HEK293 (cell line): ENCODE results near the gene CACNA1S.

ENCODE experiments used
- CTCF ChIP-seq: fragments of 450-650 bp; formaldehyde crosslinking; IDR thresholded peaks from 2 replicates; pipeline ENCODE4 v1.5.1; 2016; ENCODE audit warnings: missing biosample characterization, missing genetic modification characterization
- FEZF1 ChIP-seq: fragments of 450-650 bp; formaldehyde crosslinking; IDR thresholded peaks from 2 replicates; pipeline ENCODE4 v1.5.1; 2016; ENCODE audit warnings: missing biosample characterization, missing genetic modification characterization
- HIC1 ChIP-seq: fragments of 450-650 bp; formaldehyde crosslinking; IDR thresholded peaks from 2 replicates; pipeline ENCODE4 v1.5.1; 2016; ENCODE audit warnings: missing biosample characterization, missing genetic modification characterization
- YY1 ChIP-seq: fragments of 450-650 bp; formaldehyde crosslinking; IDR thresholded peaks from 2 replicates; pipeline ENCODE4 v1.5.1; 2018; ENCODE audit warnings: missing biosample characterization, missing genetic modification characterization
- ZNF140 ChIP-seq: fragments of 450-650 bp; formaldehyde crosslinking; IDR thresholded peaks from 2 replicates; pipeline ENCODE4 v1.5.1; 2016; ENCODE audit warnings: missing biosample characterization, missing genetic modification characterization
- ZNF157 ChIP-seq: fragments of 450-650 bp; formaldehyde crosslinking; IDR thresholded peaks from 2 replicates; pipeline ENCODE4 v1.5.1; 2016; ENCODE audit warnings: missing biosample characterization, missing genetic modification characterization
- ZNF214 ChIP-seq: fragments of 450-650 bp; formaldehyde crosslinking; IDR thresholded peaks from 2 replicates; pipeline ENCODE4 v1.5.1; 2017; ENCODE audit warnings: missing biosample characterization, mild to moderate bottlenecking, missing genetic modification characterization, borderline replicate concordance
- ZNF350 ChIP-seq: fragments of 450-650 bp; formaldehyde crosslinking; IDR thresholded peaks from 2 replicates; pipeline ENCODE4 v1.5.0; 2017; ENCODE audit warnings: missing biosample characterization, mild to moderate bottlenecking, missing genetic modification characterization
- ZNF366 ChIP-seq: fragments of 450-650 bp; formaldehyde crosslinking; conservative IDR thresholded peaks from 2 replicates; pipeline ENCODE4 v1.5.1; 2016; ENCODE audit warnings: missing biosample characterization, missing genetic modification characterization
- ZNF561 ChIP-seq: fragments of 450-650 bp; IDR thresholded peaks from 2 replicates; pipeline ENCODE4 v1.5.1; 2018; ENCODE audit warnings: missing biosample characterization, missing genetic modification characterization, borderline replicate concordance
- ZNF624 ChIP-seq: fragments of 450-650 bp; formaldehyde crosslinking; IDR thresholded peaks from 2 replicates; pipeline ENCODE4 v1.5.1; 2017; ENCODE audit warnings: missing biosample characterization, missing genetic modification characterization
- ZNF629 ChIP-seq: fragments of 450-650 bp; formaldehyde crosslinking; IDR thresholded peaks from 2 replicates; pipeline ENCODE4 v1.5.1; 2017; ENCODE audit warnings: missing biosample characterization, missing genetic modification characterization
- ZNF707 ChIP-seq: fragments of 450-650 bp; formaldehyde crosslinking; IDR thresholded peaks from 2 replicates; pipeline ENCODE4 v1.5.1; 2016; ENCODE audit warnings: missing biosample characterization, missing genetic modification characterization
- TF ChIP-seq, protein P1 (sequence below): fragments of 450-650 bp; formaldehyde crosslinking; IDR thresholded peaks from 2 replicates; pipeline ENCODE4 v1.5.1; 2016; ENCODE audit warnings: missing biosample characterization, missing genetic modification characterization

GRCh38 chr1:201050515-201051277 lies 61.5 kb downstream of the CACNA1S start:
- no peak for TF ChIP-seq ZNF157 (tag by site-specific recombination)
- TF ChIP-seq ZNF624 (tag by site-specific recombination): no peak
- no peak for TF ChIP-seq ZNF214
- no peak for TF ChIP-seq FEZF1
- no peak for TF ChIP-seq ZNF140 (tag by site-specific recombination)
- TF ChIP-seq CTCF (tag by site-specific recombination): no peak
- TF ChIP-seq, protein P1, sequence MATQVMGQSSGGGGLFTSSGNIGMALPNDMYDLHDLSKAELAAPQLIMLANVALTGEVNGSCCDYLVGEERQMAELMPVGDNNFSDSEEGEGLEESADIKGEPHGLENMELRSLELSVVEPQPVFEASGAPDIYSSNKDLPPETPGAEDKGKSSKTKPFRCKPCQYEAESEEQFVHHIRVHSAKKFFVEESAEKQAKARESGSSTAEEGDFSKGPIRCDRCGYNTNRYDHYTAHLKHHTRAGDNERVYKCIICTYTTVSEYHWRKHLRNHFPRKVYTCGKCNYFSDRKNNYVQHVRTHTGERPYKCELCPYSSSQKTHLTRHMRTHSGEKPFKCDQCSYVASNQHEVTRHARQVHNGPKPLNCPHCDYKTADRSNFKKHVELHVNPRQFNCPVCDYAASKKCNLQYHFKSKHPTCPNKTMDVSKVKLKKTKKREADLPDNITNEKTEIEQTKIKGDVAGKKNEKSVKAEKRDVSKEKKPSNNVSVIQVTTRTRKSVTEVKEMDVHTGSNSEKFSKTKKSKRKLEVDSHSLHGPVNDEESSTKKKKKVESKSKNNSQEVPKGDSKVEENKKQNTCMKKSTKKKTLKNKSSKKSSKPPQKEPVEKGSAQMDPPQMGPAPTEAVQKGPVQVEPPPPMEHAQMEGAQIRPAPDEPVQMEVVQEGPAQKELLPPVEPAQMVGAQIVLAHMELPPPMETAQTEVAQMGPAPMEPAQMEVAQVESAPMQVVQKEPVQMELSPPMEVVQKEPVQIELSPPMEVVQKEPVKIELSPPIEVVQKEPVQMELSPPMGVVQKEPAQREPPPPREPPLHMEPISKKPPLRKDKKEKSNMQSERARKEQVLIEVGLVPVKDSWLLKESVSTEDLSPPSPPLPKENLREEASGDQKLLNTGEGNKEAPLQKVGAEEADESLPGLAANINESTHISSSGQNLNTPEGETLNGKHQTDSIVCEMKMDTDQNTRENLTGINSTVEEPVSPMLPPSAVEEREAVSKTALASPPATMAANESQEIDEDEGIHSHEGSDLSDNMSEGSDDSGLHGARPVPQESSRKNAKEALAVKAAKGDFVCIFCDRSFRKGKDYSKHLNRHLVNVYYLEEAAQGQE (tag by site-specific recombination): no peak
- no peak for TF ChIP-seq ZNF629 (tag by site-specific recombination)
- TF ChIP-seq ZNF366 (tag by site-specific recombination): no peak
- no peak for TF ChIP-seq ZNF707 (tag by site-specific recombination)
- no peak for TF ChIP-seq ZNF350 (tag by site-specific recombination)
- no peak for TF ChIP-seq YY1 (tag by site-specific recombination)
- TF ChIP-seq HIC1 (tag by site-specific recombination): no peak
- no peak for TF ChIP-seq ZNF561
